HepG2 (cell line): ENCODE data around the gene SLC9C2. TPM values are rescaled to one million over a fixed set of nuclear protein-coding genes. Genes with fewer than 3 reads are reported as not detected.
A peak's percentile ranks its signal among the peaks of the same experiment; 100 is the strongest.

ENCODE experiments used
- TAF1 ChIP-seq: sonication (generic); formaldehyde crosslinking; IDR thresholded peaks from 2 replicates; pipeline ENCODE4 v1.4.0; 2020; ENCODE audit warnings: missing genetic modification reagents
- TP53 ChIP-seq: sonication (generic); formaldehyde crosslinking; conservative IDR thresholded peaks from 2 replicates; pipeline ENCODE4 v1.4.0; 2020; ENCODE audit warnings: missing genetic modification reagents
- ZNF264 ChIP-seq: sonication (generic); formaldehyde crosslinking; IDR thresholded peaks from 2 replicates; pipeline ENCODE4 v1.4.0; 2020; ENCODE audit warnings: missing genetic modification reagents
- ZNF451 ChIP-seq: sonication (generic); formaldehyde crosslinking; IDR thresholded peaks from 2 replicates; pipeline ENCODE4 v1.5.0; 2020; ENCODE audit warnings: mild to moderate bottlenecking, missing genetic modification reagents
- polyA plus RNA-seq, 8 experiments: library from polyadenylated mRNA; depleted of rRNA in 3 of 8; stranded (reverse) in 7 of 8; unstranded in 1 of 8; fragments of >200 nt; fragmentation: Illumina TruSeq in 4 of 8; extraction: Trizol in 4 of 8; gene quantifications; 2 replicates each; pipeline versions ENCODE4 v1.2.1 to v1.2.3, GENCODE V29; 2011 to 2016; ENCODE audit warnings: low read depth in 4 of 8, missing spikeins in 1 of 8, mixed read lengths in 1 of 8; ENCODE audit not compliant: insufficient read depth in 1 of 8
- total RNA-seq, 5 experiments: library from RNA; depleted of rRNA; stranded (reverse); fragments of >200 nt; fragmentation: Illumina TruSeq; extraction: Trizol; gene quantifications; 2 replicates each; pipeline ENCODE4 v1.2.3, GENCODE V29; 2016; ENCODE audit warnings: low read depth in 1 of 5
- TF ChIP-seq, protein P1 (sequence below): sonication (generic); formaldehyde crosslinking; IDR thresholded peaks from 2 replicates; pipeline ENCODE4 v1.5.0; 2020; ENCODE audit warnings: mild to moderate bottlenecking, missing genetic modification reagents
- TF ChIP-seq, protein P2 (sequence below): sonication (generic); formaldehyde crosslinking; IDR thresholded peaks from 2 replicates; pipeline ENCODE4 v1.5.0; 2020; ENCODE audit warnings: missing genetic modification reagents
- TF ChIP-seq, protein P3 (sequence below): sonication (generic); formaldehyde crosslinking; conservative IDR thresholded peaks from 2 replicates; pipeline ENCODE4 v1.8.0; 2022; ENCODE audit warnings: low read depth, missing genetic modification reagents
- TF ChIP-seq, protein P4 (sequence below): sonication (generic); formaldehyde crosslinking; IDR thresholded peaks from 2 replicates; pipeline ENCODE4 v1.8.0; 2022; ENCODE audit warnings: missing genetic modification reagents, mild to moderate bottlenecking, inconsistent platforms, borderline replicate concordance
- TF ChIP-seq, protein P5 (sequence below): sonication (generic); formaldehyde crosslinking; IDR thresholded peaks from 2 replicates; pipeline ENCODE4 v1.9.0; 2022; ENCODE audit warnings: missing genetic modification reagents, mild to moderate bottlenecking, borderline replicate concordance
- TF ChIP-seq, protein P6 (sequence below): sonication (generic); formaldehyde crosslinking; IDR thresholded peaks from 2 replicates; pipeline ENCODE4 v1.9.0; 2021; ENCODE audit warnings: mild to moderate bottlenecking, missing genetic modification reagents
- TF ChIP-seq, protein P7 (sequence below): IDR thresholded peaks from 2 replicates; pipeline ENCODE4 v1.6.1; 2016; ENCODE audit warnings: low read depth, control low read depth

SLC9C2 gene
- total and polyA plus RNA-seq, 2 of the 13 experiments (the other 11 are each of a cell fraction or from before 2014, with no cell fraction given) = 0.03 TPM; not detected in 1

DNA sequence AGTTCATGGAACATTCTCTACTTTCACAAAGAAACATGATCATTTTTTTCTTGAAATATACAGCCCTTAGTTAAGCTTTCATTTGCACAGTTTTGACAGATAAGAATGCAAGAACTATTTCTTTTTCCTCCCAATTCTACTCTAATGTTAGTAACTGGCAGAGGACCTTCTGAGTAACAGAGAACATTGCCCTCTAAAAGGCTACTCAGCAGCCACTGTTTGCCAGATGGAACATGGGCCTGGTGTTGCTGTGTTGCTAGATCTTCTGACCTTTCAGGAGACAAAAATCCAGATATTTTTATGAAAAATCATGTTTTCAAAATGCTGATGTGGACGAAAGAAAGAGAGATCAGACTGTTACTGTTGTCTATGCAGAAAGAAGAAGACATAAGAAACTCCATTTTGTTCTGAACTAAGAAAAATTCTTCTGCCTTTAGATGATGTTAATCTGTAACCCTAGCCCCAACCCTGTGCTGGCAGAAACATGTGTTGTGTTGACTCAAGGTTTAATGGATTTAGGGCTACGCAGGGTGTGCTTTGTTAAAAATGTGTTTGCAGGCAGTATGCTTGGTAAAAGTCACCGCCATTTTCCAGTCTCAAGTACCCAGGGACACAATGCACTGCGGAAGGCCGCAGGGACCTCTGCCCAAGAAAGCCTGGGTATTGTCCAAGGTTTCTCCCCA lies 128.6 kb downstream of the SLC9C2 start (continued):
- TF ChIP-seq ZNF451 (CRISPR knock-in tag) (no peak), TP53 (CRISPR knock-in tag) (0 out of 2 replicates have a peak, but pooled peaks have one; percentile 23), TAF1 (CRISPR knock-in tag) (0 out of 2 replicates have a peak, but pooled peaks have one; percentile 7), ZNF264 (CRISPR knock-in tag) (peak; percentile 32; the same call in 1 of the 2 replicates)
- TF ChIP-seq, protein P1, sequence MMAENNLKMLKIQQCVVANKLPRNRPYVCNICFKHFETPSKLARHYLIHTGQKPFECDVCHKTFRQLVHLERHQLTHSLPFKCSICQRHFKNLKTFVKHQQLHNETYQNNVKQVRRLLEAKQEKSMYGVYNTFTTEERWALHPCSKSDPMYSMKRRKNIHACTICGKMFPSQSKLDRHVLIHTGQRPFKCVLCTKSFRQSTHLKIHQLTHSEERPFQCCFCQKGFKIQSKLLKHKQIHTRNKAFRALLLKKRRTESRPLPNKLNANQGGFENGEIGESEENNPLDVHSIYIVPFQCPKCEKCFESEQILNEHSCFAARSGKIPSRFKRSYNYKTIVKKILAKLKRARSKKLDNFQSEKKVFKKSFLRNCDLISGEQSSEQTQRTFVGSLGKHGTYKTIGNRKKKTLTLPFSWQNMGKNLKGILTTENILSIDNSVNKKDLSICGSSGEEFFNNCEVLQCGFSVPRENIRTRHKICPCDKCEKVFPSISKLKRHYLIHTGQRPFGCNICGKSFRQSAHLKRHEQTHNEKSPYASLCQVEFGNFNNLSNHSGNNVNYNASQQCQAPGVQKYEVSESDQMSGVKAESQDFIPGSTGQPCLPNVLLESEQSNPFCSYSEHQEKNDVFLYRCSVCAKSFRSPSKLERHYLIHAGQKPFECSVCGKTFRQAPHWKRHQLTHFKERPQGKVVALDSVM (CRISPR knock-in tag) = no peak
- TF ChIP-seq, protein P2, sequence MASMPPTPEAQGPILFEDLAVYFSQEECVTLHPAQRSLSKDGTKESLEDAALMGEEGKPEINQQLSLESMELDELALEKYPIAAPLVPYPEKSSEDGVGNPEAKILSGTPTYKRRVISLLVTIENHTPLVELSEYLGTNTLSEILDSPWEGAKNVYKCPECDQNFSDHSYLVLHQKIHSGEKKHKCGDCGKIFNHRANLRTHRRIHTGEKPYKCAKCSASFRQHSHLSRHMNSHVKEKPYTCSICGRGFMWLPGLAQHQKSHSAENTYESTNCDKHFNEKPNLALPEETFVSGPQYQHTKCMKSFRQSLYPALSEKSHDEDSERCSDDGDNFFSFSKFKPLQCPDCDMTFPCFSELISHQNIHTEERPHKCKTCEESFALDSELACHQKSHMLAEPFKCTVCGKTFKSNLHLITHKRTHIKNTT = no peak
- TF ChIP-seq, protein P3, sequence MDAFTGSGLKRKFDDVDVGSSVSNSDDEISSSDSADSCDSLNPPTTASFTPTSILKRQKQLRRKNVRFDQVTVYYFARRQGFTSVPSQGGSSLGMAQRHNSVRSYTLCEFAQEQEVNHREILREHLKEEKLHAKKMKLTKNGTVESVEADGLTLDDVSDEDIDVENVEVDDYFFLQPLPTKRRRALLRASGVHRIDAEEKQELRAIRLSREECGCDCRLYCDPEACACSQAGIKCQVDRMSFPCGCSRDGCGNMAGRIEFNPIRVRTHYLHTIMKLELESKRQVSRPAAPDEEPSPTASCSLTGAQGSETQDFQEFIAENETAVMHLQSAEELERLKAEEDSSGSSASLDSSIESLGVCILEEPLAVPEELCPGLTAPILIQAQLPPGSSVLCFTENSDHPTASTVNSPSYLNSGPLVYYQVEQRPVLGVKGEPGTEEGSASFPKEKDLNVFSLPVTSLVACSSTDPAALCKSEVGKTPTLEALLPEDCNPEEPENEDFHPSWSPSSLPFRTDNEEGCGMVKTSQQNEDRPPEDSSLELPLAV (CRISPR knock-in tag) = no peak
- TF ChIP-seq, protein P4, sequence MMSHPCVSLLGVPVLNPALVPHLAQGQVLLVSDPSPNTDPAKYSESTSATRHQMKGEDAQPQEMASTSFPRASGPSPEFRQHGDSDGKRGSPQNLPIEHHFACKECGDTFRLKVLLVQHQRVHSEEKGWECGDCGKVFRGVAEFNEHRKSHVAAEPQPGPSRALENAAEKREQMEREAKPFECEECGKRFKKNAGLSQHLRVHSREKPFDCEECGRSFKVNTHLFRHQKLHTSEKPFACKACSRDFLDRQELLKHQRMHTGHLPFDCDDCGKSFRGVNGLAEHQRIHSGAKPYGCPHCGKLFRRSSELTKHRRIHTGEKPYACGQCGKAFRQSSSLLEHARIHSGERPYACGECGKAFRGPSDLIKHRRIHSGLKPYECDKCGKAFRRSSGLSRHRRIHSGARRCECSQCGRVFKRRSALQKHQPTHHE = peak; percentile 69; the same call in 1 of the 2 replicates
- TF ChIP-seq, protein P5, sequence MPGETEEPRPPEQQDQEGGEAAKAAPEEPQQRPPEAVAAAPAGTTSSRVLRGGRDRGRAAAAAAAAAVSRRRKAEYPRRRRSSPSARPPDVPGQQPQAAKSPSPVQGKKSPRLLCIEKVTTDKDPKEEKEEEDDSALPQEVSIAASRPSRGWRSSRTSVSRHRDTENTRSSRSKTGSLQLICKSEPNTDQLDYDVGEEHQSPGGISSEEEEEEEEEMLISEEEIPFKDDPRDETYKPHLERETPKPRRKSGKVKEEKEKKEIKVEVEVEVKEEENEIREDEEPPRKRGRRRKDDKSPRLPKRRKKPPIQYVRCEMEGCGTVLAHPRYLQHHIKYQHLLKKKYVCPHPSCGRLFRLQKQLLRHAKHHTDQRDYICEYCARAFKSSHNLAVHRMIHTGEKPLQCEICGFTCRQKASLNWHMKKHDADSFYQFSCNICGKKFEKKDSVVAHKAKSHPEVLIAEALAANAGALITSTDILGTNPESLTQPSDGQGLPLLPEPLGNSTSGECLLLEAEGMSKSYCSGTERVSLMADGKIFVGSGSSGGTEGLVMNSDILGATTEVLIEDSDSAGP (CRISPR knock-in tag) = 0 out of 2 replicates have a peak, but pooled peaks have one; percentile 26
- TF ChIP-seq, protein P6, sequence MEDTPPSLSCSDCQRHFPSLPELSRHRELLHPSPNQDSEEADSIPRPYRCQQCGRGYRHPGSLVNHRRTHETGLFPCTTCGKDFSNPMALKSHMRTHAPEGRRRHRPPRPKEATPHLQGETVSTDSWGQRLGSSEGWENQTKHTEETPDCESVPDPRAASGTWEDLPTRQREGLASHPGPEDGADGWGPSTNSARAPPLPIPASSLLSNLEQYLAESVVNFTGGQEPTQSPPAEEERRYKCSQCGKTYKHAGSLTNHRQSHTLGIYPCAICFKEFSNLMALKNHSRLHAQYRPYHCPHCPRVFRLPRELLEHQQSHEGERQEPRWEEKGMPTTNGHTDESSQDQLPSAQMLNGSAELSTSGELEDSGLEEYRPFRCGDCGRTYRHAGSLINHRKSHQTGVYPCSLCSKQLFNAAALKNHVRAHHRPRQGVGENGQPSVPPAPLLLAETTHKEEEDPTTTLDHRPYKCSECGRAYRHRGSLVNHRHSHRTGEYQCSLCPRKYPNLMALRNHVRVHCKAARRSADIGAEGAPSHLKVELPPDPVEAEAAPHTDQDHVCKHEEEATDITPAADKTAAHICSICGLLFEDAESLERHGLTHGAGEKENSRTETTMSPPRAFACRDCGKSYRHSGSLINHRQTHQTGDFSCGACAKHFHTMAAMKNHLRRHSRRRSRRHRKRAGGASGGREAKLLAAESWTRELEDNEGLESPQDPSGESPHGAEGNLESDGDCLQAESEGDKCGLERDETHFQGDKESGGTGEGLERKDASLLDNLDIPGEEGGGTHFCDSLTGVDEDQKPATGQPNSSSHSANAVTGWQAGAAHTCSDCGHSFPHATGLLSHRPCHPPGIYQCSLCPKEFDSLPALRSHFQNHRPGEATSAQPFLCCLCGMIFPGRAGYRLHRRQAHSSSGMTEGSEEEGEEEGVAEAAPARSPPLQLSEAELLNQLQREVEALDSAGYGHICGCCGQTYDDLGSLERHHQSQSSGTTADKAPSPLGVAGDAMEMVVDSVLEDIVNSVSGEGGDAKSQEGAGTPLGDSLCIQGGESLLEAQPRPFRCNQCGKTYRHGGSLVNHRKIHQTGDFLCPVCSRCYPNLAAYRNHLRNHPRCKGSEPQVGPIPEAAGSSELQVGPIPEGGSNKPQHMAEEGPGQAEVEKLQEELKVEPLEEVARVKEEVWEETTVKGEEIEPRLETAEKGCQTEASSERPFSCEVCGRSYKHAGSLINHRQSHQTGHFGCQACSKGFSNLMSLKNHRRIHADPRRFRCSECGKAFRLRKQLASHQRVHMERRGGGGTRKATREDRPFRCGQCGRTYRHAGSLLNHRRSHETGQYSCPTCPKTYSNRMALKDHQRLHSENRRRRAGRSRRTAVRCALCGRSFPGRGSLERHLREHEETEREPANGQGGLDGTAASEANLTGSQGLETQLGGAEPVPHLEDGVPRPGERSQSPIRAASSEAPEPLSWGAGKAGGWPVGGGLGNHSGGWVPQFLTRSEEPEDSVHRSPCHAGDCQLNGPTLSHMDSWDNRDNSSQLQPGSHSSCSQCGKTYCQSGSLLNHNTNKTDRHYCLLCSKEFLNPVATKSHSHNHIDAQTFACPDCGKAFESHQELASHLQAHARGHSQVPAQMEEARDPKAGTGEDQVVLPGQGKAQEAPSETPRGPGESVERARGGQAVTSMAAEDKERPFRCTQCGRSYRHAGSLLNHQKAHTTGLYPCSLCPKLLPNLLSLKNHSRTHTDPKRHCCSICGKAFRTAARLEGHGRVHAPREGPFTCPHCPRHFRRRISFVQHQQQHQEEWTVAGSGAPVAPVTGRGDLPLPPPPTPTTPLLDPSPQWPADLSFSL (CRISPR knock-in tag) = 0 out of 2 replicates have a peak, but pooled peaks have one; percentile 30
- TF ChIP-seq, protein P7, sequence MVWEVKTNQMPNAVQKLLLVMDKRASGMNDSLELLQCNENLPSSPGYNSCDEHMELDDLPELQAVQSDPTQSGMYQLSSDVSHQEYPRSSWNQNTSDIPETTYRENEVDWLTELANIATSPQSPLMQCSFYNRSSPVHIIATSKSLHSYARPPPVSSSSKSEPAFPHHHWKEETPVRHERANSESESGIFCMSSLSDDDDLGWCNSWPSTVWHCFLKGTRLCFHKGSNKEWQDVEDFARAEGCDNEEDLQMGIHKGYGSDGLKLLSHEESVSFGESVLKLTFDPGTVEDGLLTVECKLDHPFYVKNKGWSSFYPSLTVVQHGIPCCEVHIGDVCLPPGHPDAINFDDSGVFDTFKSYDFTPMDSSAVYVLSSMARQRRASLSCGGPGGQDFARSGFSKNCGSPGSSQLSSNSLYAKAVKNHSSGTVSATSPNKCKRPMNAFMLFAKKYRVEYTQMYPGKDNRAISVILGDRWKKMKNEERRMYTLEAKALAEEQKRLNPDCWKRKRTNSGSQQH (CRISPR knock-in tag) = 0 out of 2 replicates have a peak, but pooled peaks have one; percentile 9
